GM12873 (cell line): ENCODE results near the gene SMCO3.

Experiments used
- CTCF ChIP-seq: IDR thresholded peaks from 2 replicates; pipeline ENCODE4 v1.5.1; 2012; ENCODE audit warnings: low read depth, mild to moderate bottlenecking, moderate library complexity, low read length, control low read depth; ENCODE audit not compliant: insufficient read depth; ENCODE audit errors: missing control alignments

Gene SMCO3

GRCh38 chr12:14770496-14771461 lies 43.2 kb downstream of the SMCO3 start:
- TF ChIP-seq CTCF, result no peak

- peak; percentile 81 for TF ChIP-seq CTCF
Measured at GRCh38 chr12:14769969-14770495, 44.0 kb downstream of the SMCO3 start.

- no peak for TF ChIP-seq CTCF
Measured at GRCh38 chr12:14769466-14769968, 44.5 kb downstream of the SMCO3 start.

- TF ChIP-seq CTCF, result no peak
Measured at GRCh38 chr12:14768823-14769405, 45.1 kb downstream of the SMCO3 start.

GRCh38 chr12:14767617-14768016 lies 46.4 kb downstream of the SMCO3 start:
- no peak for TF ChIP-seq CTCF

DNA sequence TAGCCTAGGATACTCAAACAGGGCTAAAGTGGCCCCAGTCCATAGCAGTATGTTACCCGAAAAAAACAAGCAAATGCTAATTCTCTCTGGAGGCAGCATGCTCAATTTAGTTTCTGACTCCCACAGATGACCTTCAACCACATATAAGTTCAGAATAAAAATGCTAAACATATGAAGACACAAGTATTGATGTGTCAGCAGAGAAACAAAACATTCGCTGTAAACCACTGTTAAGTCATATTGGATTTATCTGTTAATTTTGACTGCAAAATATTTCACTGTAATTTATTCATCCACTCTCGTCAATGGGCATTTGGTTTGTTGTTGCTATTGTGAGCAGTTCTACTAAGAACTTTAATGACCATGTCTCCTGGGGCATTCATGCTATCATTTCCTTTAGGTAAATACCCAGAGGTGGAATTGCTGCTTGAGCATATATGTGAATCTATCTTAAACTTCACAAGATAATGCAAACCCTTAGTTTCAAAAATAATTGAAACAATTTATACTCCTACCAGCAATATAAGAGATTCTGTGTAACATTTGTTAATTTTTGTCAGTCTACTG lies 47.2 kb downstream of the SMCO3 start:
- no peak for TF ChIP-seq CTCF

GRCh38 chr12:14765398-14765797 lies 48.6 kb downstream of the SMCO3 start:
- TF ChIP-seq CTCF, result no peak
